Cardiac muscle cell (in vitro differentiated cells and primary cell): Measurements from ENCODE around the gene ELOVL6. TPM values are rescaled to one million over a fixed set of nuclear protein-coding genes. Genes with fewer than 3 reads are reported as not detected.

ENCODE experiments used
- DNase-seq, 2 donors: peaks; one replicate each; pipeline versions ENCODE4 v3.0.0 to v3.0.0-alpha.2; 2010 to 2017; ENCODE audit warnings: low read depth in 1 of 2, low spot score in 1 of 2
- H3K27ac ChIP-seq: fragments of 200-600 bp; sonication (generic); 2 replicates; pipeline ENCODE4 v1.5.1; 2016
- H3K27me3 ChIP-seq: fragments of 200-600 bp; sonication (generic); 2 replicates; pipeline ENCODE4 v1.6.0; 2016; ENCODE audit warnings: control low read depth
- H3K36me3 ChIP-seq: fragments of 200-600 bp; sonication (generic); 2 replicates; pipeline ENCODE4 v1.5.1; 2016; ENCODE audit warnings: control low read depth
- H3K4me1 ChIP-seq: fragments of 200-600 bp; sonication (generic); 2 replicates; pipeline ENCODE4 v1.8.1; 2017; ENCODE audit warnings: low read depth, mild to moderate bottlenecking, mixed run types
- H3K4me3 ChIP-seq: fragments of 200-600 bp; sonication (generic); 2 replicates; pipeline ENCODE4 v1.5.1; 2016; ENCODE audit warnings: mild to moderate bottlenecking
- H3K9me3 ChIP-seq: fragments of 200-600 bp; sonication (generic); 2 replicates; pipeline ENCODE4 v1.5.1; 2017; ENCODE audit warnings: low read depth, mild to moderate bottlenecking, control low read depth
- polyA plus RNA-seq: library from polyadenylated mRNA; unstranded; fragments of >200 nt; fragmentation: Nextera tagmentation; extraction: Ambion mirVana; gene quantifications from 2 replicates; pipeline ENCODE4 v1.2.1, GENCODE V29; 2016
- total RNA-seq: library from RNA; depleted of rRNA; stranded (reverse); fragments of >200 nt; gene quantifications from 2 replicates; pipeline ENCODE4 v1.2.3, GENCODE V29; 2016
- TF ChIP-seq, protein P1 (sequence below): IDR thresholded peaks from 2 replicates; pipeline ENCODE4 v1.5.1; 2012; ENCODE audit warnings: low read depth, mild to moderate bottlenecking, low read length

The ELOVL6 gene
- total and polyA plus RNA-seq, 2 experiments from 2014 or later, result 32.3 to 50.1 TPM

DNA sequence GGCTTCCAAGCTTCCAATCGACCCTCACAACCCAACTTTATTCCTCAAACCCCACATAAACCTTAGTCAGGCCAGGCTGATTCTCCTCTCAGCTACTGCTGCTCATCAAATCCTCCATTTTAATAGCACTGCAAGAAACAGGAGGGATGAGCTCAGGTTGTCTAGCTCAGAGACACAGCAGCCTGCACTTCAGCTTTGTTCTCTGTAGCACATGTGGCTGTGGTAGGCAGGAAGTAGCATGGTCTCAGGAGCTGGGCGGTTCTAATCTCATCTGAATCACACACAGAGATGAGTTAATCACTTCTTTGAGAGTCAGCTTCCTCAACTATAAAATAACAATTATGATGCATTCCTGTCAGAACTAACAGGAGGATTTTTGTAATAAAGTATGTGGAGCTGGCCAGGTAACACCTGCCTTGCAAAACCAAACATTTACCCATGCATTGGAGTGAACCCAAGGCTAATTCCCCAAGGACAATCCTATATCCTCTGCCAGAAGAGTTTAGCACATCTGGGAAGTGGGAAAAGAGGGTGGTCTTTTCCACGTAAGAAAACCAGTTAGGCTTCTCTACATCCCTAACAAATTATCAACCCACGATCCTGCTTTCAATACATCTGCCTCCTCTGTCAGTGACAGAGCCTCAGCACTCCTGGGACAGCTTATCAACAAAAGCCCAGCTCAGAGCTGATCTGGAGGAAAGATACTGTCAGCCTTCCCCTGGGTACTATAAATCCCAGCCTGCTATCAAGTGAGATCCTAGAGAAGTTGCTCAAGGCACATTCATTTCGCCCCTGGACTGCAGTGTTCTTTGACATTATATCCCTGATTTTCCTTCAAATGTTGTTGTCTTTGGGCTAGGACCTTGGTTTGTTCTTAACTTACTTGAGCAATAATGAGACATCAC is 32.8 kb downstream of the ELOVL6 start:
- Histone ChIP-seq H3K4me3 (no peak overlapping the region), H3K9me3 (no peaks in the 10 kb centered on the region), H3K27me3 (no peaks in the 10 kb centered on the region), H3K4me1 (peaks cover 12% of the 10 kb centered on the region), H3K36me3 (peaks cover 6% of the 10 kb centered on the region), H3K27ac (peak overlapping the region; percentile 62)
- TF ChIP-seq, protein P1, sequence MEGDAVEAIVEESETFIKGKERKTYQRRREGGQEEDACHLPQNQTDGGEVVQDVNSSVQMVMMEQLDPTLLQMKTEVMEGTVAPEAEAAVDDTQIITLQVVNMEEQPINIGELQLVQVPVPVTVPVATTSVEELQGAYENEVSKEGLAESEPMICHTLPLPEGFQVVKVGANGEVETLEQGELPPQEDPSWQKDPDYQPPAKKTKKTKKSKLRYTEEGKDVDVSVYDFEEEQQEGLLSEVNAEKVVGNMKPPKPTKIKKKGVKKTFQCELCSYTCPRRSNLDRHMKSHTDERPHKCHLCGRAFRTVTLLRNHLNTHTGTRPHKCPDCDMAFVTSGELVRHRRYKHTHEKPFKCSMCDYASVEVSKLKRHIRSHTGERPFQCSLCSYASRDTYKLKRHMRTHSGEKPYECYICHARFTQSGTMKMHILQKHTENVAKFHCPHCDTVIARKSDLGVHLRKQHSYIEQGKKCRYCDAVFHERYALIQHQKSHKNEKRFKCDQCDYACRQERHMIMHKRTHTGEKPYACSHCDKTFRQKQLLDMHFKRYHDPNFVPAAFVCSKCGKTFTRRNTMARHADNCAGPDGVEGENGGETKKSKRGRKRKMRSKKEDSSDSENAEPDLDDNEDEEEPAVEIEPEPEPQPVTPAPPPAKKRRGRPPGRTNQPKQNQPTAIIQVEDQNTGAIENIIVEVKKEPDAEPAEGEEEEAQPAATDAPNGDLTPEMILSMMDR, result no peak
- peak in 1 of 2 donors; percentile 42 for DNase-seq

GRCh38 chr4:110164856-110165255 is 33.6 kb downstream of the ELOVL6 start:
- Histone ChIP-seq H3K4me3 (no peak overlapping the region), H3K4me1 (peaks cover 12% of the 10 kb centered on the region), H3K27me3 (no peaks in the 10 kb centered on the region), H3K36me3 (no peaks in the 10 kb centered on the region), H3K9me3 (no peaks in the 10 kb centered on the region), H3K27ac (peak overlapping the region; percentile 62)
- TF ChIP-seq, protein P1, result no peak
- DNase-seq, result no peak

- peaks cover 12% of the 10 kb centered on the region for H3K4me1 ChIP-seq
- TF ChIP-seq, protein P1, result no peak
- H3K9me3 ChIP-seq, result no peaks in the 10 kb centered on the region
- H3K27me3 ChIP-seq, result no peaks in the 10 kb centered on the region
- no peak overlapping the region for H3K4me3 ChIP-seq
- no peaks in the 10 kb centered on the region for H3K36me3 ChIP-seq
- DNase-seq, result peak; percentile 12 to 28
- H3K27ac ChIP-seq, result peak overlapping the region; percentile 67
Observed at GRCh38 chr4:110164251-110164650, 34.2 kb downstream of the ELOVL6 start.

DNA sequence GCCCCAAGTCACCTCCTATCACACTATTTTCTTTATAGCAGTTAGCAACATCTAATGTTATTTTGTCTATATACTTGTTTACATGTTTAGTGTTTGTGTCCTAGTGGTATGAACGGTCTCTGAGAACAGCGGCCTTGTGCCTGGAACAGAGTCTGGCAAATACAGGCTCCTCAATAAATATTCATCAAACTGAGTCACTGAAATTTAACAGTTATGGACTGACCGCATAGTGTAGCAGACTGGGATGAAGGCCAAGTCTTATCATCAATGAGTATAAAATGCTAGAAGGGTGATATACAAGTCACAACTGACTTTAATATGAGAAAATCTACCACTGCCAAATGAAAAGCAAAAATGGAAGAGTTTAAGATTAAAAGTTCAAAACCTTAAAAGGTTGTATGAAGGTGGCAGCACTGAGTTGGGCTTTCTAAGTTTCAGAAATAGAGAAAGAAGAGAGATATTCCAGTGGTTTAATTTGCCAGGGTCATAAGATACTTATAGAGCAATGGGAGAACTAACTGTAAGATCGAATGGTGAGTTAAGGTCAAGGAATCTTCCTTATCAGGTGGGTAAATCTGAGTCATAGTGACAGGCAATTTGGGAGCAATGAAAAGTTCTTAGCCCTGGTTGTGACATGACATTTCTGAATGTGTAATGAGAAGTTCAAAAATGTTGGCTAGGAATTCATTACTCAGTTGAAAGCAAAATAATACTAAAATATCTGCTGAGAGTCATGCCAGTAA is 34.9 kb downstream of the ELOVL6 start:
- TF ChIP-seq, protein P1, result peak; percentile 27
- H3K36me3 ChIP-seq, result no peaks in the 10 kb centered on the region

DNA sequence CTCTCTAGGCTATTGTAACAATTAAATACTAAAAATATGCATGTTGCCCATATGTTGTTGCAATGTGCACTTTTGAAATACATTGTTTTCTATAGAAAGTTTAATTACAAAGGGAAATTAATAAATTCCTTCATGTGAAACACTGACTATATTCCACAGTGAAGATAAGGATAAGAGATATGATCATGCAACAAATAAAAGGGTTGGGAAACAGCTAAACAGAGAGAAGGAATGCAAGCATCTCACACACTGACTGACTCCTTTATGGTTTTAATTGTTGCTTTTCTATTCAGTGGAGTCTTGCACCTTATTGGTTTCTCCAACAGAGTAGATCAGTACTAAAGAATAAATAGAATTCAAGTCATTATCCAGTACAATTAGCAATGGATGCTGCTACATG is 37.8 kb downstream of the ELOVL6 start:
- Histone ChIP-seq H3K27me3 (no peaks in the 10 kb centered on the region), H3K36me3 (no peaks in the 10 kb centered on the region), H3K4me1 (peaks cover 5% of the 10 kb centered on the region), H3K9me3 (no peaks in the 10 kb centered on the region), H3K27ac (no peak overlapping the region), H3K4me3 (no peak overlapping the region)
- TF ChIP-seq, protein P1, result no peak
- DNase-seq, result peak in 1 of 2 donors; percentile 15

More for the DNA sequence above, 34.9 kb downstream of the ELOVL6 start:
- no peaks in the 10 kb centered on the region for H3K9me3 ChIP-seq
- H3K4me1 ChIP-seq, result peaks cover 12% of the 10 kb centered on the region
- no peak overlapping the region for H3K4me3 ChIP-seq
- H3K27me3 ChIP-seq, result no peaks in the 10 kb centered on the region
- peak in 1 of 2 donors; percentile 67 for DNase-seq
- H3K27ac ChIP-seq, result peak overlapping the region; percentile 67
